Thyroid gland (tissue), 4 donors: ENCODE results near the gene TIAM1. TPM values are rescaled to one million over a fixed set of nuclear protein-coding genes. Genes with fewer than 3 reads are reported as not detected.

Experiments used
- DNase-seq, 2 donors: peaks; one replicate each; pipeline ENCODE4 v3.0.0-alpha.2; 2019
- H3K27ac ChIP-seq, 3 donors: fragments of 200-600 bp; sonication (generic); 1 replicate in 2 of 3; 2 replicates in 1 of 3; pipeline ENCODE4 v1.5.1; 2016 to 2019; ENCODE audit warnings: mild to moderate bottlenecking in 1 of 3, moderate library complexity in 1 of 3
- H3K27me3 ChIP-seq: fragments of 200-600 bp; sonication (generic); one replicate; pipeline ENCODE4 v1.5.1; 2019
- H3K36me3 ChIP-seq, 2 donors: fragments of 200-600 bp; sonication (generic); one replicate each; pipeline ENCODE4 v1.5.1; 2016 to 2019
- H3K4me1 ChIP-seq, 2 donors: fragments of 200-600 bp; sonication (generic); one replicate each; pipeline ENCODE4 v1.5.1; 2017 to 2019
- H3K4me3 ChIP-seq, 3 donors: fragments of 200-600 bp; sonication (generic); replicated peaks in 1 of 3; 1 replicate in 2 of 3; 2 replicates in 1 of 3; pipeline ENCODE4 v1.5.1; 2016; ENCODE audit warnings: mild to moderate bottlenecking in 1 of 3
- H3K9me3 ChIP-seq: fragments of 200-600 bp; sonication (generic); one replicate; pipeline ENCODE4 v1.5.1; 2017
- CTCF ChIP-seq, 6 experiments: fragments of 200-600 bp in 3 of 6; fragments of 450-650 bp in 3 of 6; sonication (generic) in 3 of 6; IDR thresholded peaks; one replicate each; pipeline ENCODE4 v1.5.1; 2016 to 2019; ENCODE audit warnings: antibody characterized with exemption in 6 of 6, mild to moderate bottlenecking in 2 of 6, inconsistent platforms in 1 of 6, moderate library complexity in 1 of 6
- POLR2A ChIP-seq, 2 donors: fragments of 450-650 bp; IDR thresholded peaks; one replicate each; pipeline ENCODE4 v1.6.1; 2017; ENCODE audit warnings: antibody characterized with exemption in 2 of 2, mild to moderate bottlenecking in 2 of 2, moderate library complexity in 1 of 2
- WGBS, 2 donors: methylation state at CpG; one replicate each; pipeline ENCODE4 v1.1.5; 2017; 5-methylcytosine and 5-hydroxymethylcytosine counted together
- intact Hi-C: fragments of 100-400 bp; cut with DNase I; formaldehyde crosslinking; loops from one replicate; pipeline ENCODE4 v1.15.1; 2023
- total RNA-seq, 4 donors: library from RNA; depleted of rRNA; stranded (reverse); fragments of >200 nt; gene quantifications; one replicate each; pipeline ENCODE4 v1.2.3, GENCODE V29; 2016

The TIAM1 gene
- total RNA-seq, 4 donors from 2014 or later: 2.2 to 6.7 (median 2.4) TPM

- no peak overlapping the region for H3K27ac ChIP-seq
- TF ChIP-seq CTCF (IDR thresholded peaks at IDR 0.05) (no peak), POLR2A (IDR thresholded peaks at IDR 0.05) (no peak)
- no peaks in the 10 kb centered on the region for H3K36me3 ChIP-seq
- no peak for DNase-seq
- intact Hi-C loops: no loop called here
- H3K9me3 ChIP-seq: no peaks in the 10 kb centered on the region
- 91 to 96% methylated on average over 4 of the region's 4 CpGs for WGBS, 2 donors
- no peaks in the 10 kb centered on the region for H3K27me3 ChIP-seq
- H3K4me3 ChIP-seq: no peak overlapping the region
- H3K4me1 ChIP-seq: no peaks in the 10 kb centered on the region
These were observed 12.4 kb upstream of the TIAM1 start for GRCh38 chr21:31356440-31356839.

GRCh38 chr21:31354604-31355443 is 10.8 kb upstream of the TIAM1 start:
- intact Hi-C loops: no loop called here
- H3K4me1 ChIP-seq: no peaks in the 10 kb centered on the region
- no peak for DNase-seq
- H3K27ac ChIP-seq: no peak overlapping the region
- no peak overlapping the region for H3K4me3 ChIP-seq
- no peaks in the 10 kb centered on the region for H3K36me3 ChIP-seq
- 73 to 77% methylated on average over 10 of the region's 10 CpGs for WGBS, 2 donors
- no peak for TF ChIP-seq POLR2A (IDR thresholded peaks at IDR 0.05)
- no peaks in the 10 kb centered on the region for H3K9me3 ChIP-seq
- no peaks in the 10 kb centered on the region for H3K27me3 ChIP-seq

- H3K9me3 ChIP-seq: no peaks in the 10 kb centered on the region
- TF ChIP-seq CTCF (IDR thresholded peaks at IDR 0.05) (no peak), POLR2A (IDR thresholded peaks at IDR 0.05) (no peak)
- WGBS, 2 donors: 89 to 92% methylated on average over 4 of the region's 4 CpGs
These were observed 10.1 kb upstream of the TIAM1 start for GRCh38 chr21:31354122-31354521.

GRCh38 chr21:31352836-31353235 is 8.8 kb upstream of the TIAM1 start:
- Histone ChIP-seq H3K4me1 (no peaks in the 10 kb centered on the region), H3K36me3 (no peaks in the 10 kb centered on the region), H3K27ac (no peak overlapping the region), H3K4me3 (no peak overlapping the region), H3K27me3 (no peaks in the 10 kb centered on the region), H3K9me3 (no peaks in the 10 kb centered on the region)
- intact Hi-C loops: no loop called here
- TF ChIP-seq CTCF (IDR thresholded peaks at IDR 0.05): no peak
- WGBS, 2 donors: 63 to 84% methylated on average over 2 of the region's 2 CpGs
- no peak for DNase-seq

More at GRCh38 chr21:31354122-31354521, 10.1 kb upstream of the TIAM1 start:
- no peaks in the 10 kb centered on the region for H3K27me3 ChIP-seq
- H3K4me3 ChIP-seq: no peak overlapping the region
- intact Hi-C loops: no loop called here
- DNase-seq: no peak
- no peaks in the 10 kb centered on the region for H3K36me3 ChIP-seq
- H3K27ac ChIP-seq: no peak overlapping the region
- H3K4me1 ChIP-seq: no peaks in the 10 kb centered on the region

- TF ChIP-seq CTCF (IDR thresholded peaks at IDR 0.05) (no peak), POLR2A (IDR thresholded peaks at IDR 0.05) (no peak)
- Histone ChIP-seq H3K4me3 (no peak overlapping the region), H3K27me3 (no peaks in the 10 kb centered on the region), H3K27ac (no peak overlapping the region), H3K4me1 (no peaks in the 10 kb centered on the region), H3K36me3 (no peaks in the 10 kb centered on the region), H3K9me3 (no peaks in the 10 kb centered on the region)
- intact Hi-C loops: no loop called here
- no peak for DNase-seq
- WGBS, 2 donors: 62 to 64% methylated on average over 3 of the region's 3 CpGs
These were observed 7.9 kb upstream of the TIAM1 start for GRCh38 chr21:31351960-31352359.
